ENCODE data around the gene ATG4A.

GRCh38 chrX:108131471-108131870 lies 39.9 kb downstream of the ATG4A start:
- no peak for TF ChIP-seq CTCF (IDR thresholded peaks at IDR 0.05; ENCODE audit: low read length)
- no peak for TF ChIP-seq EZH2 (IDR thresholded peaks at IDR 0.05; ENCODE audit: borderline replicate concordance, low read length)
